ENCODE results near the gene CCDC171. TPM values are rescaled to one million over a fixed set of nuclear protein-coding genes. Genes with fewer than 3 reads are reported as not detected.

Gene CCDC171
- total RNA-seq (2021): 2.4 TPM in 2 replicates
- long read RNA-seq, partial matches to known transcripts: 4 of 11 reads
- long read RNA-seq, other reads (novel, unspliced or antisense): 7 of 11 reads

GRCh38 chr9:15552636-15553527 lies at the start of gene CCDC171:
TSS of gene CCDC171 (plus strand) at chr9:15553043. CDS start at chr9:15564089, 11,046 bp downstream.
- peak within 1 kb of the TSS; percentile 99 for H3K4me2 ChIP-seq (ENCODE audit: insufficient read depth, insufficient read length, low read length)
- no peaks in the 10 kb centered on the region for H3K79me2 ChIP-seq (ENCODE audit: insufficient read depth, low read length)
- Mint-ChIP-seq H3K4me1 (peaks cover 7 to 8% of the 10 kb centered on the region in 2 experiments), H3K9me3 (no peaks in the 10 kb centered on the region; a peak in 2 of 5 replicates), H3K27ac (peak within 1 kb of the TSS; percentile 96 to 99 (median 99)), H3K27me3 (ENCODE audit: low read depth) (peaks cover 8% of the 10 kb centered on the region), H3K4me3 (peak within 1 kb of the TSS; percentile 86 to 88), H3K36me3 (ENCODE audit: insufficient read depth in 1 of 3, low read depth in 3 of 3) (peaks cover 0 to 1% (median 0%) of the 10 kb centered on the region in 3 experiments; a peak in 2 of 7 replicates)
- peak within 1 kb of the TSS; percentile 78 for H3K9ac ChIP-seq (ENCODE audit: extremely low read depth, insufficient read length, low read length)
- DNase-seq: peak; percentile 97
- no peaks in the 10 kb centered on the region for H3K9me3 ChIP-seq (ENCODE audit: control insufficient read depth, low read depth, low read length)
- no peak within 1 kb of the TSS for H2BK120ac ChIP-seq (ENCODE audit: low read depth, low read length, poor library complexity, severe bottlenecking)
- no peak within 1 kb of the TSS for H4K91ac ChIP-seq (ENCODE audit: insufficient read length, low read depth, low read length)
- no peak within 1 kb of the TSS for H2AK5ac ChIP-seq (ENCODE audit: insufficient read length, low read length)
- H4K5ac ChIP-seq (ENCODE audit: insufficient read length, low read depth, low read length): peak within 1 kb of the TSS; percentile 88
- H2BK20ac ChIP-seq (ENCODE audit: low read depth, low read length, poor library complexity, severe bottlenecking): no peak within 1 kb of the TSS
- H4K20me1 ChIP-seq (ENCODE audit: control insufficient read depth, insufficient read depth, insufficient read length): no peaks in the 10 kb centered on the region
- peak within 1 kb of the TSS; percentile 44 for H3K27ac ChIP-seq (ENCODE audit: insufficient read length, low read depth, low read length)
- peaks cover 3% of the 10 kb centered on the region; the same call in 1 of the 2 replicates for H3K4me1 ChIP-seq (ENCODE audit: insufficient read depth, low read length)
- no peaks in the 10 kb centered on the region for H3K27me3 ChIP-seq (ENCODE audit: insufficient read depth, low read length)
- no peak within 1 kb of the TSS for H2BK5ac ChIP-seq (ENCODE audit: insufficient read length, low read length)
- no peak within 1 kb of the TSS for H3T11ph ChIP-seq (ENCODE audit: low read length)
- H2BK15ac ChIP-seq (ENCODE audit: low read depth, low read length): no peak within 1 kb of the TSS
- peak within 1 kb of the TSS; percentile 94 for H2AFZ ChIP-seq (ENCODE audit: low read length)
- no peaks in the 10 kb centered on the region for H3K79me1 ChIP-seq (ENCODE audit: insufficient read depth, low read depth, low read length, poor library complexity, severe bottlenecking)
- peak; percentile 19; the same call in 2 of the 3 replicates for TF ChIP-seq CTCF (conservative IDR thresholded peaks at IDR 0.05)
- H3K23me2 ChIP-seq (ENCODE audit: insufficient read length, low read depth, low read length, poor library complexity, severe bottlenecking): peaks cover 8% of the 10 kb centered on the region
- peak within 1 kb of the TSS; percentile 12 for H2BK12ac ChIP-seq (ENCODE audit: insufficient read length, low read depth, low read length)
- H3K14ac ChIP-seq (ENCODE audit: insufficient read depth, low read length): peak within 1 kb of the TSS; percentile 89
- H3K18ac ChIP-seq (ENCODE audit: insufficient read length, low read depth, low read length): peak within 1 kb of the TSS; percentile 84
- no CpG with 5 or more reads among the region's 65 CpGs for WGBS (ENCODE audit: extremely low coverage, insufficient read length, low lambda C conversion rate)
- H4K8ac ChIP-seq (replicated peaks; ENCODE audit: insufficient read length, low read depth, low read length): peak within 1 kb of the TSS; percentile 30
- H3K56ac ChIP-seq (ENCODE audit: insufficient read length, low read depth, low read length): no peak within 1 kb of the TSS
- no peak within 1 kb of the TSS for H3K23ac ChIP-seq (ENCODE audit: insufficient read length, low read depth, low read length)
- H3K4ac ChIP-seq (ENCODE audit: low read depth, low read length): no peak within 1 kb of the TSS; the same call in 1 of the 2 replicates

All from H9 (cell line).